Embryonic facial prominence (tissue), 1 donor: ENCODE results near the gene LDAH.
A peak's percentile ranks its signal among the peaks of the same experiment; 100 is the strongest.

Source experiments
- DNase-seq: peaks from one replicate; pipeline ENCODE4 v3.0.0-alpha.2; 2016; ENCODE audit errors: extremely low spot score

LDAH gene

GRCh38 chr2:20667531-20668401, 155.1 kb downstream of the LDAH start:
- DNase-seq = no peak

GRCh38 chr2:20667151-20667530, 155.8 kb downstream of the LDAH start:
- DNase-seq = no peak

- DNase-seq = no peak
Measured at GRCh38 chr2:20666304-20667150, 156.4 kb downstream of the LDAH start, which contains the start of gene GDF7. GDF7 (plus strand) TSS chr2:20667144; CDS start chr2:20667240, 96 bp downstream.

- DNase-seq = no peak
Measured at GRCh38 chr2:20666005-20666303, 156.9 kb downstream of the LDAH start.

GRCh38 chr2:20665243-20666004, 157.5 kb downstream of the LDAH start:
- no peak for DNase-seq

- DNase-seq = no peak
Measured at GRCh38 chr2:20664431-20665242, 158.3 kb downstream of the LDAH start.

- DNase-seq = no peak
Measured at GRCh38 chr2:20664071-20664390, 158.9 kb downstream of the LDAH start.

- no peak for DNase-seq
Measured at GRCh38 chr2:20663196-20664070, 159.5 kb downstream of the LDAH start.

GRCh38 chr2:20662308-20662937, 160.5 kb downstream of the LDAH start:
- DNase-seq = no peak

GRCh38 chr2:20661421-20662307, 161.2 kb downstream of the LDAH start:
- DNase-seq = peak; percentile 62

GRCh38 chr2:20660506-20661420, 162.1 kb downstream of the LDAH start:
- DNase-seq = no peak

- no peak for DNase-seq
Measured at GRCh38 chr2:20657522-20658235, 165.2 kb downstream of the LDAH start.

- DNase-seq = no peak
Measured at GRCh38 chr2:20656561-20656960, 166.3 kb downstream of the LDAH start.

GRCh38 chr2:20654535-20654813, 168.4 kb downstream of the LDAH start:
- DNase-seq = no peak

- no peak for DNase-seq
Measured at GRCh38 chr2:20653695-20654534, 169.0 kb downstream of the LDAH start.
